ENCODE data around the gene OR6C65.

Gene OR6C65

DNA sequence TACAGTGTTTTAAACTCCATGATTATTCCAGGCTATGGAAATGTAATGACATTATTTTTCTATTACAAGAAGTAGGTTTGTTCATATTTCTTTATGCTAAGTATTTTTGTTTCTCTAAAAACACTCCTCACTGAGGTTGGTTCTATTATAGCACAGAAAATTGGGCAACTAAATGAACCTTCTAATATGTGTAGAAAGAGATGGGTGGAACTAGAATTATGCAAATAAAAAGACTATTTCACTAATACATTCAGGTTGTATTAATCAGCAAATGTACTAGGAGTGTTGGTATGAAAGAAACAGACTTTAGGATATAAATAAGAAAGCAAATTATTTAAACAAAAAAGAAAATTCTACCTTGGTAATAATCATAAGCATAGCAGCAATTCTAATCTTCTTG lies 48.5 kb downstream of the OR6C65 start:
- DNase-seq: no peak

All from DMS79 treated with DMSO at 0.1 percent for 48 hours (cell line).